HG02981 (cell line): ENCODE data around the gene ADGRG6.
A peak's percentile ranks its signal among the peaks of the same experiment; 100 is the strongest.

Source experiments
- ATAC-seq: cut with Tn5 transposase; IDR thresholded peaks from one replicate; pipeline ENCODE4 v1.9.1; 2021; ENCODE audit warnings: mild to moderate bottlenecking, moderate library complexity; ENCODE audit not compliant: unreplicated experiment

ADGRG6 gene

DNA sequence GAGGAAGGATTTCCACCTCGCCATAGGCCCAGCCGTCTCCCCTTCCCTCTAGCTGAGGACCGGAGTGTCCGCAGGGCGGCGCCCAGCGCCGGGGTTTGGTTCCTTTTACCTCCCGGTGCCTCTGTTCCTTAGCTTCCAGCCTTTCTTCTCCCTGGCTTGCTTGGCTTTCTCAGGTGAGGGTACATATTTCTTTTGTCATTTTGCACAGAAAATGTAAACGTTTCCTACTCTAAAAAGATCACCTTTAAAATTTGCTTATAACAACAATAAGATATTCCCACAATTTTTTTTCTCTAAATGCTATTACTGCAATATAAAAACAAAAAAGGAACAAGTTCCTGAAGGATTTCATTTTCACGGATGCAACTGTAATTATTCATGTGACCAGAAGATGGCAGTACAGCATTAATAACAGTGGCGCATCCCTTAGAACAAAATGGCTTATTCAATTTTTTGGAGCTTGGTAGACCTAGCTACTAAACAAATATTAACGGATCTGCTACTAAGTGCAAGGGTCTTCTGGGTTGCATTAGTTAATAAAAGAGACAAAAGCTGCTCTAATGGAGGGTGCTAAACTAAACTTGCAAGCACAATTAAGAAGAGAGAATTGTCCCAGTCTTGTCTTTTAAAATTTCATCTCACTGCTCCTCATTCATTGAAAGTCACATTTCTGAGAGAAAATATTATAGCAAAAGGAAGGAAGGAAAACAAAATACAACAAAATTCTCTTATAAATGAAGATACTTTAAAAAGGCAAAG, 172.9 kb downstream of the ADGRG6 start:
- peak; percentile 65 for ATAC-seq

DNA sequence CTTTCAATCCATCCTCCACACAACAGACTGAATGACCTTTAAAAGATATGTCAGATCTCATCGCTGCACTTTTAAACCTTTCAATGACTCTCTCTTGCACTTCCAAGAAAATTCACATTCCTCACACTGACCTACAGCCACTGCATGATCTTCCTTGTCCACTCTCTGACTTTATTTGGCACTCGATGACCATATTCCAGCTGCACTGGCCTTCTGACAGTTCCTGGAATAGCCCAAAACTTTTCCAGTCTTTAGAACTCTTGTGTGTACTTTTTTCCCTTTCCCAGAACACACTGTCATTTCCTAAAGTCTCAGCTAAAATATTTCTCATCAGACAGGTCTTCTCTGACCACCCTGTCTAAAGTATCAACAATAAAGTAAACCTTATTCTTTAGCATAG, 174.6 kb downstream of the ADGRG6 start:
- no peak for ATAC-seq

DNA sequence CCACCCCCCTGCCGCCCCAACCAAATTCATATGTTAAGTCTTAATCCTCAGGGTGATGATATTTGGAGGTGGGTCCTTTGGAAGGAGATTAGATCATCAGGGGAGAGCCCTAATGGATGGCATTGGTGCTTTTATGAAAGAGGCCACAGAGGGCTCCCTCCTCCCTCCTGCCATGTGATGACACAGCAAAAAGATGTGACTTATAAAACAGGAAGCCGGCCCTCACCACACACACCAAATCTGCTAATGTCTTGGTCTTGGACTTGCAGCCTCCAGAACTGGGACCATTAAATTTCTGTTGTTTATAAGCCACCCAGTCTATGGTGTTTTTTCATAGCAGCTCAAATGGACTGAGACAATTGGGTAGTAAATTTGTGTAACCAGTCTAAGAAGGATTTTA, 176.3 kb downstream of the ADGRG6 start:
- no peak for ATAC-seq

DNA sequence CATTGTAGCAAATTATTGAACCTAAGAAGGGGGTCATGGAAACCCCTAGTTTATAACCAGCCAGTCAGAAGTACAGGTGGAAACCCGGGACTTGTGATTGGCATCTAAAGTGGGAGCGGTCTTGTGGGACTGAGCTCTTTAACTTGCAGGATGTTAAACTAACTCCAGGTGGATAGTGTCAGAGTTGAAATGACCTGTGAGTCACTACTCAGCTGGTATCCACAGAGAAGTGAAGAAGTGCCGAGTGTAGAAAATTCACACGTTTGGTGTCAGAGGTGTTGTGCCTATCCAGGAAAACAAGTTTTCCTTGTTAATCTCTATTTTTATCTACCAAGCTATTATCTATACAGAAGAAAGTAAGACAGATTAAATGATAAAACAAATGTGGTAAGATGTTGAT, 179.7 kb downstream of the ADGRG6 start:
- ATAC-seq, result no peak

DNA sequence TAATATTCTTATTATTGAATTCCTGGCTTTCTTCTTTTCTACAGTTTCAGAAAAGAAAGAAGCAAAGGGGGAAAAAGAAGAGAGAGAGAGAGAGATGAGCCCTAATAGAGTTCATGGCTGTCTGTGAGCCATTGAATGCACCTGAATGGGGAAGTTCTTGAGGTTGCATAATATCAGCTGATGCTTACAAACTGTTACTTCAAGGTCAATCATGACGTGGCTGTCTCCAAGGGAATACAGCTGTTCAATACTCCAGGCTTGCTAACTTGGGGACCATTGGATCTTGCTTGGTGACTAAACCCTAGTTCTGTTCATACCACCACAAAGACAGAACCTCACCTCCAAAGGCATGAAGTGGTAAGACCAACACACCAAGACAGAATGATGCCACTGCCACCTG, 180.4 kb downstream of the ADGRG6 start:
- no peak for ATAC-seq

DNA sequence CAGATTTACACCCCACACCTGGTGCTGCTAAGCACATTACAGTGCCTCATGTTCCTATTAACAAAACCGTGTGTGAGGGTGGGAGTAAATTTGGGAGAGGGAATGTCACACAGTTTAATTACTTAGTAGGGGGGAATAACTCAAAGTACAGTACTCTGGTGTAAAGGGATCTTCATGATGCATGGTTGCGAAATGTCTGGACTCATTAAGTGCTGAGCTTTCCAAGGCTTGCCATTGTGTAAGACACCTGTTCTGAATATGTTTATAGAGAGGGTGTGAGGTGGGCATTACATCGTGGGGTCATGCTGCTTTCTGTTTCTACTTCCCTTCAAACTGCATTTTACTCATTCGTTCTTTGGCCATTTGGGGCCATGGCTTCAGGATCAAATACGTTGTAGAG, 181.2 kb downstream of the ADGRG6 start:
- ATAC-seq, result no peak

DNA sequence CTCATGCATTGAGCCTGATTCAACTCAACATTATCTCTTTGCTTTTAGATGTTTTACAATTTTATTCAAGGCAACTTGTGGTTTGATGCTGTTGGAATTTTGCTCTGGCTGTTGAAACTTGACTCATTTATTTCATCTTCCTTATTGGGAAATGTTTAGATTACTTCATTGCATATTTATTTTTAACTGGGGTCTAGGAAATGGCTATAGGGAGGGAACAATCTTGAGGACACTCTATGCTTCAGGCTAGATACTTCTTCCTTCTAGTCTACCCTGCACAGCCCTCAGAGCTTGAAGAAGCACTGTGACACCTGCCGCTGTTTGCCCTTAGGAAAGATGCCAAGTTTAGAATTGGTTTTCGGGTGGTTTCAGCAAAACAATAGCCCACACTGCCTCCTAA, 183.4 kb downstream of the ADGRG6 start:
- ATAC-seq, result no peak

DNA sequence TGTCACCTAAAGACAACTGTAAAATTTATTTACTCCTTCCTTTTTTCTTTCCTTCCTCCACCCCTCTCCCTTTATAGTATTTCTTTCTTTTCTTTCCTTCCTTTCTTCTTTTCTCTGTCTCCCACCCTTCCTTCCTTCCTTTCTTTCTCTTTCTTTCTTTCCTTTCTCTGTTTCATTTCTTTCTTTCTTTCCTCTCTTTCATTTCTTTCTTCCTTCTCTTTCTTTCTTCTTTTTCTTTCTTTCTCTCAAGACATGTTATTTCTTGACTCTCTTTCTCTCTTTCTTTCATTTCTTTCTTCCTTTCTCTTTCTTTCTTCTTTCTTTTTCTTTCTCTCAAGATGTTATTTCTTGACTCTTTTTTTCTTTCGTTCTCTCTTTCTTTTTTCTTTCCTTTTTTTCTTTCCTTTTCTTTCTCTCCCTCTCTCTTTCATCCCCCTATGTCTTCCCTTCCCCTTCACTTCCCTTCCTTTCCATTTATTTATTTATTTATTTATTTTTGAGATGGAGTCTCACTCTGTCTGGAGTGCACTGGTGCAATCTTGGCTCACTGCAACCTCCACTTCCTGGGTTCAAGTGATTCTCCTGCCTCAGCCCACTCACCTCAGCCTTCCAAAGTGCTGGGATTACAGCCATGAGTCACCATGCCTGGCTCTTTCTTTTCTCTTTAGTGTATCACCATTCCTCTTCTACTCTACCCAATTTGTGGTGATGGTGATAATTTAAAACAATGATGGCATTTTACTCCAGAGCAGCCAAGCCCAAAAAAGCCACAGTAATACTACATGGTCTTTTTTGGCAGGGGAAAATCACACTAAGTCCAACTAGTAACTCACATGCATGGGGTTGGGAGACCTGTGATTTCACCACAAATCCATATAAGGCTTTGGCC, 188.2 kb downstream of the ADGRG6 start:
- no peak for ATAC-seq
